Ovary (tissue), 9 donors: Measurements from ENCODE around the gene VAPA. TPM values are rescaled to one million over a fixed set of nuclear protein-coding genes. Genes with fewer than 3 reads are reported as not detected.
"Not testable (repeated sequence)": the region's sequence is repeated elsewhere in the genome, so short reads cannot be mapped to it uniquely, and the experiment has no call there.

ENCODE experiments used
- DNase-seq, 5 donors: peaks; one replicate each; pipeline ENCODE4 v3.0.0-alpha.2; 2019 to 2020
- H3K27ac ChIP-seq, 2 donors: fragments of 200-600 bp; one replicate each; pipeline versions ENCODE4 v1.5.1 to v1.8.0; 2019 to 2022
- H3K27me3 ChIP-seq: fragments of 200-600 bp; one replicate; pipeline ENCODE4 v1.8.0; 2022
- H3K36me3 ChIP-seq: fragments of 200-600 bp; sonication (generic); one replicate; pipeline ENCODE4 v1.5.1; 2019
- H3K4me1 ChIP-seq: one replicate; pipeline ENCODE4 v1.8.1; 2013; ENCODE audit warnings: mild to moderate bottlenecking, moderate library complexity; ENCODE audit not compliant: insufficient read depth
- H3K4me3 ChIP-seq: fragments of 200-600 bp; sonication (generic); one replicate; pipeline ENCODE4 v1.5.1; 2017
- H3K9me3 ChIP-seq, 2 donors: fragments of 200-600 bp in 1 of 2; sonication (generic) in 1 of 2; one replicate each; pipeline versions ENCODE4 v1.5.1 to v1.8.1; 2013 to 2019; ENCODE audit warnings: mild to moderate bottlenecking in 1 of 2, moderate library complexity in 1 of 2
- CTCF ChIP-seq, 3 donors: fragments of 450-650 bp in 2 of 3; fragments of 200-600 bp in 1 of 3; IDR thresholded peaks; one replicate each; pipeline versions ENCODE4 v1.5.1 to v1.8.0; 2016 to 2022; ENCODE audit warnings: antibody characterized with exemption in 3 of 3, mild to moderate bottlenecking in 1 of 3
- EP300 ChIP-seq: sonication (generic); formaldehyde crosslinking; IDR thresholded peaks from one replicate; pipeline ENCODE4 v1.6.1; 2017; ENCODE audit warnings: antibody characterized with exemption
- POLR2A ChIP-seq: fragments of 450-650 bp; IDR thresholded peaks from one replicate; pipeline ENCODE4 v1.6.1; 2017; ENCODE audit warnings: antibody characterized with exemption, mild to moderate bottlenecking, moderate library complexity
- WGBS, 3 donors: extraction: QIAGEN DNeasy Blood & Tissue Kit in 1 of 3; methylation state at CpG; one replicate each; pipeline versions ENCODE4 v1.1.5 to v1.1.7; 2013 to 2017; 5-methylcytosine and 5-hydroxymethylcytosine counted together
- intact Hi-C, 4 donors: fragments of 100-400 bp; cut with DNase I; formaldehyde crosslinking; loops; one replicate each; pipeline versions ENCODE4 v1.11.0 to v1.15.1; 2022 to 2023
- polyA plus RNA-seq, 2 donors: library from polyadenylated mRNA; stranded (reverse); fragments of 200-250 nt in 1 of 2; fragments of 350-450 nt in 1 of 2; fragmentation: Illumina TruSeq in 1 of 2; extraction: RNeasy Lipid Tissue Mini Kit (QIAGEN cat#74804) in 1 of 2; gene quantifications; one replicate each; pipeline ENCODE4 v1.2.3, GENCODE V29; 2013 to 2014
- total RNA-seq, 7 donors: library from RNA; depleted of rRNA in 2 of 7; stranded (reverse); fragments of >200 nt in 2 of 7; fragmentation: NEBNext Ultra II Directional in 3 of 7; extraction: Animal tissue kit (Norgen Biotek cat#: 25700) in 3 of 7; gene quantifications; one replicate each; pipeline versions ENCODE4 v1.1.0 to v1.2.4, GENCODE V29; 2016 to 2023
- donor health status: DM: no; HTN: no; CAD: no; lungs with moderate emphysema.
- donor health status: DM: no; HTN: no; CAD: no.
- donor health status: Bipolar disorder and iron deficiency.
- donor health status: DM: yes; HTN: yes; CAD: no.
- donor health status: DM: no; HTN: no; CAD: no.
- donor health status: DM: yes; HTN: yes; CAD: no.

The VAPA gene
- total and polyA plus RNA-seq, 9 donors = 164 to 369 (median 254) TPM

DNA sequence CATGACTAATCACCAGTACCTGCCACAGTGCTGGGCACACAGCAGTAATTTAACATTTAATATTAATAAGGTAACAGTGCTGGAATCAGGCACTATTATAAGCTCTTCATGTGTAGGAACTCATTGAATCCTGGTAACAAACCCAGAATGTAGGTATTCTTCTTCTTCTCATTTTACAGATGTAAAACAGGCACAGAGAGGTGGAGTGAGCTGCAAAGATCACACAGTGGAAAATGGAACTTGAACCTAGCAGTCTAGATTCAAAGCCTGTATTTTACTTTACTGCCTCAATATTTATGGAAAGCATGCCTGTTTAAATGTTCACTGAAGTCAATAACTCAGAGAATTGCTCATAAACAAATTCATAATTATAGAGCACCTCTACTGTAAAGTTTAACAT lies 3.7 kb upstream of the VAPA start:
- intact Hi-C loops = loop anchor here in 1 of 4 donors (10.0 kb wide), 1 partner anchor 205 kb away; the partner anchor contains the start of gene RAB31

DNA sequence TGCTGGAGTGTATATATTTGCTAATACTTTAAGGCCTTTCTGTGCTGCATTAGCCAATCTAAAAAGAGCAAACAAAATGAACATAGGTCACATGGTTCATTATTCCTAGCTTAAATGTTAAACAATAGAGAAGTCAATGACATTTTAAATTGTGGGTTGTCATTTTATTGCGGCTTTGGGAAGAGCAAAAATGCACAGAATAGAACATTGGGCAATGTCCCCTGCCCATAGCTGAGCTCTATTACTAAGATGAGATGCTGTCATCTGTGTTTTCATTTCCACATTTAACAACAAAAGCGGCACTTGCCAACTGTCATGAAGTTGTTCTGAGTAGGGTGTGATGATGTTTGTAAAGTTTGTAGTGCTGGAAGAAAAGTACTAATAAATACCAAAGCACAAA lies 3.2 kb upstream of the VAPA start:
- intact Hi-C loops = loop anchor here in 1 of 4 donors (10.0 kb wide), 1 partner anchor 206 kb away; the partner anchor contains the start of gene RAB31
- DNase-seq = no peak
- H3K27me3 ChIP-seq = no peaks in the 10 kb centered on the region
- no peaks in the 10 kb centered on the region for H3K4me1 ChIP-seq
- TF ChIP-seq POLR2A (no peak), CTCF (IDR thresholded peaks at IDR 0.05) (no peak), EP300 (no peak)
- no peak overlapping the region for H3K4me3 ChIP-seq
- 93 to 94% (median 94%) methylated on average over 2 of the region's 2 CpGs for WGBS, 3 donors
- H3K9me3 ChIP-seq = no peaks in the 10 kb centered on the region
- no peaks in the 10 kb centered on the region for H3K36me3 ChIP-seq
- H3K27ac ChIP-seq = no peak overlapping the region

More for the DNA sequence above, 3.7 kb upstream of the VAPA start:
- Histone ChIP-seq H3K4me3 (no peak overlapping the region), H3K27ac (no peak overlapping the region), H3K9me3 (no peaks in the 10 kb centered on the region), H3K36me3 (no peaks in the 10 kb centered on the region), H3K27me3 (no peaks in the 10 kb centered on the region), H3K4me1 (no peaks in the 10 kb centered on the region)
- no peak for TF ChIP-seq POLR2A
- TF ChIP-seq CTCF (IDR thresholded peaks at IDR 0.05) = no peak
- no peak for TF ChIP-seq EP300
- no peak for DNase-seq

GRCh38 chr18:9911226-9911625 lies 2.6 kb upstream of the VAPA start:
- Histone ChIP-seq H3K4me1 (no peaks in the 10 kb centered on the region), H3K9me3 (no peaks in the 10 kb centered on the region), H3K27me3 (no peaks in the 10 kb centered on the region), H3K36me3 (no peaks in the 10 kb centered on the region), H3K27ac (no peak overlapping the region), H3K4me3 (no peak overlapping the region)
- 92 to 96% (median 96%) methylated on average over 5 of the region's 5 CpGs for WGBS, 3 donors
- DNase-seq = no peak
- intact Hi-C loops = loop anchor here in 1 of 4 donors (10.0 kb wide), 1 partner anchor 206 kb away; the partner anchor contains the start of gene RAB31
- TF ChIP-seq CTCF (IDR thresholded peaks at IDR 0.05) (no peak), POLR2A (no peak), EP300 (no peak)

DNA sequence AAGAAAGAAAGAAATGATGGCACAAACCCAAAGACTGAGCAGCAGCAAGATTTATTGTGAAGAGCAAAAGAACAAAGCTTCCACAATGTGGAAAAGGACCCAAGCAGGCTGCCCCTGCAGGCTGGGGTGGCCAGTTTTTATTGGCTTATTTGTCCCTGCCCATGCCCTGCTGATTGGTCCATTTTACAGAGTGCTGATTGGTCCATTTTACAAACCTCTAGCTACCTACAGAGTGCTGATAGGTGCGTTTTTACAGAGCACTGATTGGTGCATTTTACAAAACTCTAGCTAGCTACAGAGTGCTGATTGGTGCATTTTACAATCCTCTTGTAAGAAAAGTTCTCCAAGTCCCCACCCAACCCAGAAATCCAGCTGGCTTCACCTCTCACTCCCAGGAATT lies 1.5 kb upstream of the VAPA start:
- H3K9me3 ChIP-seq, DNase-seq, H3K4me3 ChIP-seq, H3K27ac ChIP-seq, H3K4me1 ChIP-seq, H3K27me3 ChIP-seq, H3K36me3 ChIP-seq: not testable (repeated sequence)
- intact Hi-C loops = loop anchor here in 1 of 4 donors (10.0 kb wide), 1 partner anchor 207 kb away; the partner anchor contains the start of gene RAB31
- 93 to 100% (median 96%) methylated on average over 1 of the region's 1 CpG for WGBS, 3 donors

GRCh38 chr18:9913151-9913525 lies 678 bp upstream of the VAPA start:
- H3K4me1 ChIP-seq = peaks cover 4% of the 10 kb centered on the region
- no peak for TF ChIP-seq EP300
- TF ChIP-seq CTCF (IDR thresholded peaks at IDR 0.05) = no peak
- TF ChIP-seq POLR2A = no peak
- DNase-seq = no peak
- no peaks in the 10 kb centered on the region for H3K9me3 ChIP-seq
- intact Hi-C loops = loop anchor here in 1 of 4 donors (10.0 kb wide), 1 partner anchor 208 kb away; the partner anchor contains the start of gene RAB31
- peak overlapping the region; percentile 99 to 100 for H3K27ac ChIP-seq
- H3K27me3 ChIP-seq = no peaks in the 10 kb centered on the region
- H3K36me3 ChIP-seq = no peaks in the 10 kb centered on the region
- WGBS, 3 donors = 5 to 10% (median 7%) methylated on average over 12 of the region's 12 CpGs
- H3K4me3 ChIP-seq = peak overlapping the region; percentile 67
